ENCODE data around the gene SLC37A2. TPM values are rescaled to one million over a fixed set of nuclear protein-coding genes. Genes with fewer than 3 reads are reported as not detected.

Gene SLC37A2
- total RNA-seq, 2 donors from 2014 or later, result 10.2 to 13.3 TPM

DNA sequence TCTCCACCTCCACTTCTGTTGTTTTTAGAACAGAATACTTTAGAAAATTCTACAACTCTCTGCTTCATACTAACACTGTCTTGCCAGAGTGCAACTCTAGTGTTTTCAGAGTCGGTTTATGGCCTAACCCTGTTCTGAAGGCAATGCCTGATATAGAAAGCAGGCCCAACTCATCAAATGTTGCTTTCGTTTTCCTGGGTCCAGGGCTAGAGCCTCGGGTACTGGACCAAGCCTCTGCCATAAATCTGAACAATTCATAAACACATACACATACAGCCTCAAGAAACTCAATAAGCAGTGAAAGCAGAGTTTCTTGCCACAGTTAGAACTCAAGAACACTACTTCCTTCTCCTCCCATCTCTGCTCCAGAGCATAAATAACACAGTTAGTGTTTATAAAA lies 38.5 kb downstream of the SLC37A2 start:
- Histone ChIP-seq H3K9me3 (no peaks in the 10 kb centered on the region), H3K27ac (no peak overlapping the region), H3K4me1 (replicated peaks) (no peaks in the 10 kb centered on the region), H3K4me3 (no peak overlapping the region), H3K36me3 (no peaks in the 10 kb centered on the region), H3K27me3 (replicated peaks; ENCODE audit: insufficient read depth) (no peaks in the 10 kb centered on the region)
- 77% methylated on average over 3 of the region's 3 CpGs for WGBS
- DNase-seq (ENCODE audit: low spot score), result no peak
- intact Hi-C loops (cut with DNase I), result no loop called here
- no peak for TF ChIP-seq POLR2A (IDR thresholded peaks at IDR 0.05)
- TF ChIP-seq, protein P1, sequence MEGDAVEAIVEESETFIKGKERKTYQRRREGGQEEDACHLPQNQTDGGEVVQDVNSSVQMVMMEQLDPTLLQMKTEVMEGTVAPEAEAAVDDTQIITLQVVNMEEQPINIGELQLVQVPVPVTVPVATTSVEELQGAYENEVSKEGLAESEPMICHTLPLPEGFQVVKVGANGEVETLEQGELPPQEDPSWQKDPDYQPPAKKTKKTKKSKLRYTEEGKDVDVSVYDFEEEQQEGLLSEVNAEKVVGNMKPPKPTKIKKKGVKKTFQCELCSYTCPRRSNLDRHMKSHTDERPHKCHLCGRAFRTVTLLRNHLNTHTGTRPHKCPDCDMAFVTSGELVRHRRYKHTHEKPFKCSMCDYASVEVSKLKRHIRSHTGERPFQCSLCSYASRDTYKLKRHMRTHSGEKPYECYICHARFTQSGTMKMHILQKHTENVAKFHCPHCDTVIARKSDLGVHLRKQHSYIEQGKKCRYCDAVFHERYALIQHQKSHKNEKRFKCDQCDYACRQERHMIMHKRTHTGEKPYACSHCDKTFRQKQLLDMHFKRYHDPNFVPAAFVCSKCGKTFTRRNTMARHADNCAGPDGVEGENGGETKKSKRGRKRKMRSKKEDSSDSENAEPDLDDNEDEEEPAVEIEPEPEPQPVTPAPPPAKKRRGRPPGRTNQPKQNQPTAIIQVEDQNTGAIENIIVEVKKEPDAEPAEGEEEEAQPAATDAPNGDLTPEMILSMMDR (IDR thresholded peaks at IDR 0.05), result no peak
- no peak for TF ChIP-seq POLR2AphosphoS5 (IDR thresholded peaks at IDR 0.05)

DNA sequence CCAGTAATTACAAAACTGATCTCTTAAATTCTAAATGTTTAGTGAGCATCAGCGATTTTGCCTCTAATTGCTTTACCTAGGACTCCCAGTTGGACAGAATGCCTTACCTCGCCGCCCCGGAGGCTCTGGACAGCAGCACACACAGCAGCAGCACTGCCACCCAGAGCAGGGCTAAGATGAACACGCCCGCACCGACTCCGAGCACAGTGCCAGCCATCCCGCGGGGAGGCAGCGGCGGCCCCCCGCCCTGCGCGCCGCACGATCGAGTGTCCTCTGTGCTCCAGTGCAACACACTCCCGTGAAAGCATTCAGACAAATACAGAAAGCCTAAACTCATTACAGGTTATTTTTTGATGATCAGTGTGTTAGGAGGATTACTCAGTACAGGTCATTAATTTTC lies 38.9 kb downstream of the SLC37A2 start:
- no peaks in the 10 kb centered on the region for H3K27me3 ChIP-seq (replicated peaks; ENCODE audit: insufficient read depth)
- H3K36me3 ChIP-seq, result no peaks in the 10 kb centered on the region
- H3K9me3 ChIP-seq, result no peaks in the 10 kb centered on the region
- TF ChIP-seq, protein P1 (IDR thresholded peaks at IDR 0.05), result no peak
- TF ChIP-seq POLR2A (IDR thresholded peaks at IDR 0.05), result no peak
- TF ChIP-seq POLR2AphosphoS5 (IDR thresholded peaks at IDR 0.05), result no peak
- no peak for DNase-seq (ENCODE audit: low spot score)
- H3K4me3 ChIP-seq, result no peak overlapping the region
- intact Hi-C loops (cut with DNase I), result no loop called here
- 95% methylated on average over 19 of the region's 19 CpGs for WGBS
- no peaks in the 10 kb centered on the region for H3K4me1 ChIP-seq (replicated peaks)
- no peak overlapping the region for H3K27ac ChIP-seq

DNA sequence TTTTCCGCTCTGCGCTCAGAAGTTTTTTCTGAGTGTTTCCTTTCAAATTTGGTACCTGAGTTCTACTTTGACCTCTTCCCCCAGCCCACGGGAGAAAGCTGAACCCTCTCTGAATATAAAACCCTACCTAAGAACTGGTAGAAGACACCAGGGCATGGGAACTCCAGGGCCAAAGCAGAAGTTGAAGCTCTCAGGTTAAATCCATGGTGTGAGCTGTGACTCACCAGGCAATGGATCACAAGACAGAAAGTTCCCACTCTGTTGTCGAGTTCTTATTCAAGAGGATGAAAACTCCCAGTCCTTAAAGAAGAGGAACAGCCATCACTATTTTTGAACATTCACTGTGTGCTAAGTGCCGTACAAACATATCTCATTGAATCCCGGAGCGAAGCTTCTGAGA lies 39.4 kb downstream of the SLC37A2 start:
- intact Hi-C loops (cut with DNase I), result no loop called here
- no peak for DNase-seq (ENCODE audit: low spot score)
- no peak for TF ChIP-seq POLR2AphosphoS5 (IDR thresholded peaks at IDR 0.05)
- no peak for TF ChIP-seq POLR2A (IDR thresholded peaks at IDR 0.05)
- TF ChIP-seq, protein P1 (IDR thresholded peaks at IDR 0.05), result no peak

DNA sequence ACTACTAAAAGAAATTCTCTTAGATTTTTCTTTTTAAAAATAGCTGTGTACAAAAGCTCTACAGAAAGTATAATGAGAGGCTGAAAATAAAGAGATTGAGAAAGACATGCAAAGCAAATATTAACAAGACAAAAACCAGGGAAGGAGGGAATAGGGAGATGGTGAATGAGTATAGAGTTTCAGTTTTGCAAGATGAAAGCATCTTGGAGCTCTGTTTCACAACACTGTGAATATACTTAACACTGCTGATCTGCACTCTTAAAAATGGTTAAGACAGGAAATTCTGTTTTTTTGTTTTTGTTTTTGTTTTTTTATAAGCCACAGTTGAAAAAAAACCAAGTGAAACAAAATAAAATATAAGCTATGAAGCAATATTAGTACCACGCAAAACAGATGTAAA lies 42.8 kb downstream of the SLC37A2 start:
- Histone ChIP-seq H3K27me3 (replicated peaks; ENCODE audit: insufficient read depth) (no peaks in the 10 kb centered on the region), H3K9me3 (no peaks in the 10 kb centered on the region), H3K4me1 (replicated peaks) (peaks cover 3% of the 10 kb centered on the region), H3K36me3 (no peaks in the 10 kb centered on the region), H3K4me3 (no peak overlapping the region), H3K27ac (no peak overlapping the region)
- no peak for DNase-seq (ENCODE audit: low spot score)
- TF ChIP-seq POLR2A (IDR thresholded peaks at IDR 0.05) (no peak), POLR2AphosphoS5 (IDR thresholded peaks at IDR 0.05) (no peak)
- TF ChIP-seq, protein P1 (IDR thresholded peaks at IDR 0.05), result no peak
- WGBS, result 65% methylated on average over 1 of the region's 1 CpG
- intact Hi-C loops (cut with DNase I), result no loop called here

More for the DNA sequence above, 39.4 kb downstream of the SLC37A2 start:
- WGBS, result 92% methylated on average over 7 of the region's 7 CpGs
- no peaks in the 10 kb centered on the region for H3K9me3 ChIP-seq
- H3K27me3 ChIP-seq (replicated peaks; ENCODE audit: insufficient read depth), result no peaks in the 10 kb centered on the region
- no peaks in the 10 kb centered on the region for H3K36me3 ChIP-seq
- no peak overlapping the region for H3K27ac ChIP-seq
- no peaks in the 10 kb centered on the region for H3K4me1 ChIP-seq (replicated peaks)
- H3K4me3 ChIP-seq, result no peak overlapping the region

DNA sequence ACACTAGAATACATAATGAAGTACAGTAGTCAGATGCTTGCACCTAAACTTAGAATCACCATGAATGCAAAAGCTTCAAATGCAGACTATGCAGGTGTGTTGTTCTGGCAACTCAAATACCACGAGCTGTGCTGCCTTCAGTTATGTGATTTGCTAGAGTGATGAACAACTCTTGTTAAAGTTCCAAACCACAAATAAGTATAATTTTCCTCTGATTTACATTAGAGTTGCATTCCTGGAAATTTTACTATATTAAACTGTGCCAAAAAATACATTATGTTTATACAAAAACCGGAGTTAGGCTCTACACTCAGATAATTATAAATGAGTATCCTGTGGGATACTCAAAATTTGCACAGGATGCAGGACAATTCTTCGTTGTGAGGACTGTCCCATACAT lies 45.4 kb downstream of the SLC37A2 start:
- WGBS, result 49% methylated on average over 3 of the region's 3 CpGs
- intact Hi-C loops (cut with DNase I), result no loop called here

More for the DNA sequence above, 45.4 kb downstream of the SLC37A2 start:
- Histone ChIP-seq H3K27ac (no peak overlapping the region), H3K27me3 (replicated peaks; ENCODE audit: insufficient read depth) (no peaks in the 10 kb centered on the region), H3K36me3 (no peaks in the 10 kb centered on the region), H3K9me3 (no peaks in the 10 kb centered on the region), H3K4me3 (no peak overlapping the region), H3K4me1 (replicated peaks) (peaks cover 3% of the 10 kb centered on the region)
- TF ChIP-seq POLR2A (IDR thresholded peaks at IDR 0.05) (no peak), POLR2AphosphoS5 (IDR thresholded peaks at IDR 0.05) (no peak)
- TF ChIP-seq, protein P1 (IDR thresholded peaks at IDR 0.05), result no peak
- no peak for DNase-seq (ENCODE audit: low spot score)
